Lower leg skin (tissue), 4 donors: Measurements from ENCODE around the gene ACAD8. TPM values are rescaled to one million over a fixed set of nuclear protein-coding genes. Genes with fewer than 3 reads are reported as not detected.

Source experiments
- DNase-seq, 2 donors: peaks; one replicate each; pipeline ENCODE4 v3.0.0-alpha.2; 2019; ENCODE audit warnings: low spot score in 2 of 2
- H3K4me3 ChIP-seq: fragments of 200-600 bp; sonication (generic); 2 replicates; pipeline ENCODE4 v1.5.1; 2017; ENCODE audit warnings: mild to moderate bottlenecking, low read depth; ENCODE audit not compliant: poor library complexity, severe bottlenecking
- CTCF ChIP-seq, 3 donors: fragments of 450-650 bp; IDR thresholded peaks; one replicate each; pipeline ENCODE4 v1.5.1; 2016; ENCODE audit warnings: antibody characterized with exemption in 3 of 3, mild to moderate bottlenecking in 3 of 3, moderate library complexity in 2 of 3
- POLR2A ChIP-seq, 2 donors: fragments of 450-650 bp; IDR thresholded peaks; one replicate each; pipeline ENCODE4 v1.6.1; 2016 to 2017; ENCODE audit warnings: antibody characterized with exemption in 2 of 2, mild to moderate bottlenecking in 1 of 2, moderate library complexity in 1 of 2
- WGBS, 2 donors: methylation state at CpG; one replicate each; pipeline ENCODE4 v1.1.5; 2018; 5-methylcytosine and 5-hydroxymethylcytosine counted together
- intact Hi-C: fragments of 100-400 bp; cut with DNase I; formaldehyde crosslinking; loops from one replicate; pipeline ENCODE4 v1.15.0; 2023; ENCODE audit warnings: low total_unique reads
- total RNA-seq, 4 donors: library from RNA; depleted of rRNA; stranded (reverse); fragments of >200 nt; gene quantifications; one replicate each; pipeline ENCODE4 v1.1.0, GENCODE V29; 2016

Gene ACAD8
- total RNA-seq, 4 donors from 2014 or later = 49.0 to 68.6 (median 58.6) TPM

DNA sequence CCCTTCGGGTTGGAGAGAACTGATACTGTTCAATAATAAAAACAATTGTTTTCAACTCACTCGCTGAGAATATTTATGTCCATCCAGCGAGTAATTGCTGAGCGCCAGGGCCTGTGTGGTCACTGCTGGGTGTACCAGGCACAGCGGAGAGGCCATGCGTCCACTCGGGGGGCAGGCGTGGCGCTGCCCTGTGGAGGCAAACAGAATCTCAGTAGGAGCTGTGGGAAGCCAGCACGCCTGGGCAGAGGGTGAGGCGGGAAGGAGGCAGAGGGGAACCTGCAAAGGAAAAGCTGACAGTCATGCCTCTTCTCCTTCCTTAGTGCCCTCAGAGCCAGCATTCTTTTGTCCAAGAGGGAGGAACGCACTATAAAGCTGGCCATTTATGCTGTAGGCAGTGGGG, 34.2 kb downstream of the ACAD8 start:
- WGBS, 2 donors = 87 to 92% methylated on average over 12 of the region's 12 CpGs
- intact Hi-C loops = no loop called here
- TF ChIP-seq POLR2A (IDR thresholded peaks at IDR 0.05) (no peak), CTCF (IDR thresholded peaks at IDR 0.05) (no peak)
- no peak overlapping the region for H3K4me3 ChIP-seq
- peak in 1 of 2 donors; percentile 65 for DNase-seq

DNA sequence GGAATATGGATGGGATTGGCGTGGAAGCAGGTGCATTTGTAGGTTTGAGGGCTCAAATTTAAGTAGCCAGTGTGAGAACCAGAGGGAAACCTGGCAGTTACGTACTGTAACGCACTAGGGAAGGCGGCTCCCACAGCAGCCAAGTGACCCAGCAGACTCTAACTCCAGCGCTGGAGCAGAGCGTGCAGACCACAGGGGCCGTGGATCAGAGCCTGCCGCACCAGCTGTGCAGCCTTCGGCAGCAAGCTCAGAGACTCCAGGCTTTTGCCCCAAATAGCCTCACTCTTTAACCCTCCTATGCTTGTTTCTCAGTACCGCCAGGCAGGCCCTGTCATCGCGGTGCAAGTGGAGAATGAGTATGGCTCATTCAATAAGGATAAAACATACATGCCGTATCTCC, 35.1 kb downstream of the ACAD8 start:
- DNase-seq = peak in 1 of 2 donors; percentile 57
- TF ChIP-seq CTCF (IDR thresholded peaks at IDR 0.05) = no peak
- no peak for TF ChIP-seq POLR2A (IDR thresholded peaks at IDR 0.05)
- intact Hi-C loops = no loop called here
- 89 to 96% methylated on average over 10 to 13 of the region's 13 CpGs for WGBS, 2 donors
- no peak overlapping the region for H3K4me3 ChIP-seq

- WGBS, 2 donors = 79 to 85% methylated on average over 4 of the region's 4 CpGs
- intact Hi-C loops = no loop called here
Observed at GRCh38 chr11:134289167-134289566, 35.8 kb downstream of the ACAD8 start.

DNA sequence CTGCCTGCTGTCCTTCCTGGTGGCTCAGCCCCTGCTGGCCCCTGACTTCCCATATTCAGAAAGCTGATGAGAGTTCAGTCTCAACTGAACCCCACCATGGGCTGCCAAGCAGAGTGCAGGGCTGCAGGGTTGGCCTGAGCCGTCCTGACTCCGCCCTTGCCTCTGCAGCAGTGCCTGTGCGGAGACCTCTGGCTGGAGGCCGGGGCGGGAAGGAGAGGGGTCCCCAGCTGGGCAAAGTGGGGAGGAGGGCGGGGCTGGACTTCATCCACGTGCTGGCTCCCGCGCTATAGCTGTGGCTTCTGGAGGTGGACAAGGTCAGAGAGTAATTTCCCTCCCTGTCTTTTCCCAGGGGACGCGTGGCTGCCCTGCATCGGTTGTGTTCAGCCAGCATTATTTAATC, 36.4 kb downstream of the ACAD8 start:
- 47 to 60% methylated on average over 9 to 12 of the region's 12 CpGs for WGBS, 2 donors
- TF ChIP-seq POLR2A (IDR thresholded peaks at IDR 0.05) = no peak
- no peak for TF ChIP-seq CTCF (IDR thresholded peaks at IDR 0.05)
- DNase-seq = peak in 1 of 2 donors; percentile 84
- H3K4me3 ChIP-seq = no peak overlapping the region
- intact Hi-C loops = no loop called here

More at GRCh38 chr11:134289167-134289566, 35.8 kb downstream of the ACAD8 start:
- DNase-seq = no peak
- no peak overlapping the region for H3K4me3 ChIP-seq
- no peak for TF ChIP-seq POLR2A (IDR thresholded peaks at IDR 0.05)
- no peak for TF ChIP-seq CTCF (IDR thresholded peaks at IDR 0.05)

DNA sequence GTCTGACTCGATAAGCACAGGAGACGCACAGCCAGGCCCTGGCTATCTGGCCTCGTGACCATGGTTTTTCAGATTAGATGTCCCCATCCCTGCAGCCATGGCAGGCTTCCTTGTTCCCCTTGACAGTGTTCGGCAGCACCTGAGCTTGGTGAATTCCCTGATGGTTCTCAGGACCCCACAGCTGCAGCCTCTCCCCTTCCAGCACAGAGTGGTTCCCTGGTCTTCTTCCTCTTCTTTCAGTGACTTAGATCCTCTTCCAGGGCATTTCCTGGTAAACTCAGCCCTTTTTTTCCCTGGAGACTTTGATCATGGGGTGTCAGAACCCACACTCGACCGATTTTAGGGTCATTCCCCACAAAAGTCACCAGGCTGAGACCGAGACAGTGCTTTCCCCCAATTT, 37.3 kb downstream of the ACAD8 start:
- peak in 1 of 2 donors; percentile 54 for DNase-seq
- TF ChIP-seq POLR2A (IDR thresholded peaks at IDR 0.05) (no peak), CTCF (IDR thresholded peaks at IDR 0.05) (no peak)
- WGBS, 2 donors = 87 to 90% methylated on average over 7 of the region's 7 CpGs
- intact Hi-C loops = no loop called here
- no peak overlapping the region for H3K4me3 ChIP-seq

DNA sequence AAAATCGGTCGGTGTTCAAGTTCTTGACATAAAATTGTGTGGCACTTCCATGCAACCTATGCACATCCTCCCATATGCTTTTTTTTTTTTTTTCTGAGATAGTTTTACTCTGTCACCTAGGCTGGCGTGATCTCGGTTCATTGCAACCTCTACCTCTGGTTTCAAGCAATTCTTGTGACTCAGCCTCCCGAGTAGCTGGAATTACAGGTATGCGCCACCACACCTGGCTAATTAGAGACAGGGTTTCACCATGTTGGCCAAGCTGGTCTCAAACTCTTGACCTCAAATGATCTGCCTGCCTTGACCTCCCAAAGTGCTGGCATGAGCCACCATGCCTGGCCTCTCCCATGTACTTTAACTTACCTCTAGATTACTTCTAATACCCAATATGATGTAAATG, 37.8 kb downstream of the ACAD8 start:
- H3K4me3 ChIP-seq = no peak overlapping the region
- no peak for TF ChIP-seq CTCF (IDR thresholded peaks at IDR 0.05)
- no peak for TF ChIP-seq POLR2A (IDR thresholded peaks at IDR 0.05)
- peak in 1 of 2 donors; percentile 18 for DNase-seq
- intact Hi-C loops = no loop called here
- WGBS, 2 donors = 88 to 92% methylated on average over 6 of the region's 6 CpGs
